GM12878 (cell line): ENCODE measurements around the gene PRKAG2. TPM values are rescaled to one million over a fixed set of nuclear protein-coding genes. Genes with fewer than 3 reads are reported as not detected.

ENCODE experiments used
- ATAC-seq: fragments of 200-7000 bp; cut with Tn5 transposase; 3 replicates; pipeline ENCODE4 v1.9.1; 2020; ENCODE audit warnings: mild to moderate bottlenecking, moderate library complexity
- BruUV-seq: library from RNA; stranded (reverse); fragments of 400-500 nt; replicated peaks from 2 replicates; lab custom pipeline; 2021; lab: Mats Ljungman, UMichigan
- CTCF ChIA-PET: fragments of 300-600 bp; sonication (Branson Sonifier 250); formaldehyde crosslinking; extraction: SDS; loops from one replicate; lab custom pipeline; 2021; ENCODE audit warnings: inconsistent platforms; lab: Yijun Ruan, JAX
- POLR2A ChIA-PET: fragments of 350-600 bp; formaldehyde crosslinking; extraction: SDS; loops from one replicate; lab custom pipeline; 2021; ENCODE audit warnings: inconsistent platforms; lab: Charles Lee
- RAD21 ChIA-PET: fragments of 300-600 bp; sonication (Branson Sonifier 250); formaldehyde crosslinking; loops from one replicate; lab custom pipeline; 2023; ENCODE audit warnings: antibody characterized with exemption; ENCODE audit not compliant: unreplicated experiment; lab: Charles Lee
- SMC1A ChIA-PET: fragments of 300-600 bp; sonication (Branson Sonifier 250); formaldehyde crosslinking; loops from one replicate; lab custom pipeline; 2023; ENCODE audit not compliant: unreplicated experiment, uncharacterized antibody; lab: Charles Lee
- DNase-seq: peaks from one replicate; pipeline ENCODE4 v3.0.0-alpha.2; 2011; ENCODE audit warnings: low read depth, low spot score
- FAIRE-seq: peaks from 3 replicates; lab custom pipeline; 2011; peaks lifted over from hg19 to GRCh38; lab: Jason Lieb, UNC
- H2AFZ ChIP-seq: 2 replicates; pipeline ENCODE4 v1.6.0; 2011; ENCODE audit warnings: low read depth, low read length, control low read depth; ENCODE audit not compliant: control insufficient read depth
- H3K27ac ChIP-seq: 2 replicates; pipeline ENCODE4 v1.5.1; 2011; ENCODE audit warnings: control low read depth; ENCODE audit not compliant: control insufficient read depth, insufficient read depth
- H3K27me3 ChIP-seq, 2 experiments: replicated peaks in 1 of 2; 2 replicates each; pipeline versions ENCODE4 v1.6.0 to v1.6.1; 2011; ENCODE audit warnings: low read length in 1 of 2; ENCODE audit not compliant: control insufficient read depth in 2 of 2, insufficient read depth in 2 of 2
- H3K36me3 ChIP-seq, 2 experiments: 2 replicates each; pipeline ENCODE4 v1.5.1; 2011; ENCODE audit warnings: low read length in 1 of 2; ENCODE audit not compliant: control insufficient read depth in 2 of 2, insufficient read depth in 2 of 2
- H3K4me1 ChIP-seq: 2 replicates; pipeline ENCODE4 v1.6.1; 2011; ENCODE audit warnings: mild to moderate bottlenecking, low read length, moderate library complexity, mixed read lengths; ENCODE audit not compliant: control insufficient read depth, insufficient read depth
- H3K4me2 ChIP-seq: 2 replicates; pipeline ENCODE4 v1.6.0; 2011; ENCODE audit warnings: control low read depth; ENCODE audit not compliant: control insufficient read depth, insufficient read depth
- H3K4me3 ChIP-seq: fragments of 200-600 bp; sonication (generic); 2 replicates; pipeline ENCODE4 v1.5.1; 2016
- H3K79me2 ChIP-seq: 2 replicates; pipeline ENCODE4 v1.6.0; 2011; ENCODE audit warnings: low read length; ENCODE audit not compliant: control insufficient read depth, insufficient read depth
- H3K9ac ChIP-seq: 2 replicates; pipeline ENCODE4 v1.8.0; 2011; ENCODE audit warnings: low read length, control low read depth, mixed read lengths; ENCODE audit not compliant: control insufficient read depth, insufficient read depth
- H3K9me3 ChIP-seq: replicated peaks from 3 replicates; pipeline ENCODE4 v1.5.1; 2011; ENCODE audit warnings: mild to moderate bottlenecking, low read length; ENCODE audit not compliant: control insufficient read depth, insufficient read depth
- H4K20me1 ChIP-seq: 2 replicates; pipeline ENCODE4 v1.6.0; 2011; ENCODE audit not compliant: control insufficient read depth, insufficient read depth
- BCL3 ChIP-seq: IDR thresholded peaks from 2 replicates; pipeline ENCODE4 v1.6.1; 2011; ENCODE audit warnings: borderline replicate concordance, low read depth, mild to moderate bottlenecking, moderate library complexity, low read length; ENCODE audit not compliant: insufficient read depth, poor library complexity, severe bottlenecking
- CBFB ChIP-seq: IDR thresholded peaks from 2 replicates; pipeline ENCODE4 v1.6.1; 2016; ENCODE audit warnings: antibody characterized with exemption, low read depth
- CREM ChIP-seq: IDR thresholded peaks from 2 replicates; pipeline ENCODE4 v1.6.1; 2014; ENCODE audit warnings: antibody characterized with exemption, low read depth
- EZH2 ChIP-seq: IDR thresholded peaks from 2 replicates; pipeline ENCODE4 v1.6.1; 2012; ENCODE audit warnings: low read depth, mild to moderate bottlenecking, control low read depth, inconsistent platforms, low read length, borderline replicate concordance; ENCODE audit not compliant: control insufficient read depth
- HCFC1 ChIP-seq: fragments of 150-350 bp; IDR thresholded peaks from 2 replicates; pipeline ENCODE4 v1.6.1; 2014; ENCODE audit warnings: low read length
- MEF2A ChIP-seq: IDR thresholded peaks from 2 replicates; pipeline ENCODE4 v1.6.1; 2011; ENCODE audit warnings: low read depth, mild to moderate bottlenecking, low read length, moderate library complexity; ENCODE audit not compliant: insufficient read depth
- MTA3 ChIP-seq: IDR thresholded peaks from 2 replicates; pipeline ENCODE4 v1.6.1; 2012; ENCODE audit warnings: low read length, inconsistent platforms, borderline replicate concordance
- RAD21 ChIP-seq: IDR thresholded peaks from 2 replicates; pipeline ENCODE4 v1.6.1; 2011; ENCODE audit warnings: mild to moderate bottlenecking, low read depth, low read length, moderate library complexity; ENCODE audit not compliant: insufficient read depth
- SMC3 ChIP-seq: IDR thresholded peaks from 2 replicates; pipeline ENCODE4 v1.6.1; 2011; ENCODE audit warnings: low read length, improper control_type of control experiment, borderline replicate concordance
- SPI1 ChIP-seq: IDR thresholded peaks from 2 replicates; pipeline ENCODE4 v1.6.1; 2011; ENCODE audit warnings: low read depth, mild to moderate bottlenecking, low read length, moderate library complexity, borderline replicate concordance; ENCODE audit not compliant: insufficient read depth
- TCF12 ChIP-seq: IDR thresholded peaks from 2 replicates; pipeline ENCODE4 v1.6.1; 2011; ENCODE audit warnings: low read depth, mild to moderate bottlenecking, low read length
- TCF7 ChIP-seq: IDR thresholded peaks from 2 replicates; pipeline ENCODE4 v1.6.1; 2014; ENCODE audit warnings: antibody characterized with exemption, borderline replicate concordance
- WGBS: methylation state at CpG from one replicate; pipeline ENCODE4 v1.1.6; 2016; ENCODE audit warnings: low lambda C conversion rate; ENCODE audit not compliant: insufficient replicate concordance, insufficient coverage; ENCODE audit errors: missing lambda C conversion rate; 5-methylcytosine and 5-hydroxymethylcytosine counted together
- in situ Hi-C: fragments of 300-500 bp; cut with MboI; formaldehyde crosslinking; loops from 9 replicates; pipeline ENCODE4 v1.14.3; 2018; ENCODE audit warnings: mixed read lengths
- intact Hi-C: fragments of 100-400 bp; cut with micrococcal nuclease; formaldehyde crosslinking; loops from one replicate; pipeline ENCODE4 v1.14.2; 2022; ENCODE audit not compliant: unreplicated experiment
- polyA plus RNA-seq, 11 experiments: library from polyadenylated mRNA; depleted of rRNA in 4 of 11; unstranded in 6 of 11; stranded (reverse) in 5 of 11; fragments of >200 nt; fragmentation: Nextera tagmentation in 4 of 11; fragmentation: Illumina TruSeq in 1 of 11; extraction: Ambion mirVana in 4 of 11; extraction: Trizol in 1 of 11; gene quantifications; 1 replicate in 1 of 11; 2 replicates in 10 of 11; pipeline versions ENCODE4 v1.2.1 to v1.2.3, GENCODE V29; 2011 to 2016; ENCODE audit warnings: inconsistent platforms in 2 of 11, missing spikeins in 2 of 11, low read depth in 1 of 11
- total RNA-seq, 4 experiments: library from RNA; depleted of rRNA in 3 of 4; stranded (reverse); fragments of >200 nt in 3 of 4; fragmentation: Illumina TruSeq in 1 of 4; extraction: Trizol in 1 of 4; gene quantifications; 2 replicates each; pipeline versions ENCODE4 v1.2.1 to v1.2.3, GENCODE V29; 2013 to 2021

Gene PRKAG2
- total and polyA plus RNA-seq, 10 of the 15 experiments (the other 5 are each of a cell fraction or from before 2014, with no cell fraction given) = 3.4 to 8.9 (median 6.8) TPM

GRCh38 chr7:151884312-151885201, 7.6 kb upstream of the PRKAG2 start:
- ChIA-PET POLR2A (no interaction called here), CTCF (no interaction called here), SMC1A (interaction anchor here (0.6 kb wide), 2 partner anchors 118 to 1388 kb away, joined by 3 to 4 read pairs; no protein-coding TSS in a partner anchor), RAD21 (no interaction called here)
- FAIRE-seq = peak; percentile 18
- Histone ChIP-seq H3K27me3 (peaks cover 3 to 4% of the 10 kb centered on the region in 2 experiments), H3K4me2 (no peak overlapping the region), H3K79me2 (no peaks in the 10 kb centered on the region), H3K4me3 (no peak overlapping the region), H3K27ac (no peak overlapping the region), H4K20me1 (no peaks in the 10 kb centered on the region), H3K4me1 (no peaks in the 10 kb centered on the region), H3K36me3 (no peaks in the 10 kb centered on the region), H2AFZ (no peak overlapping the region), H3K9me3 (no peaks in the 10 kb centered on the region), H3K9ac (no peak overlapping the region)
- 13% methylated on average over 15 of the region's 15 CpGs for WGBS
- BruUV-seq = no TSS peak
- TF ChIP-seq SPI1 (no peak), CBFB (no peak), SMC3 (no peak), CREM (no peak), TCF7 (no peak), MTA3 (no peak), TCF12 (no peak), RAD21 (no peak), BCL3 (no peak), MEF2A (no peak), HCFC1 (no peak), EZH2 (no peak)
- ATAC-seq = no peak
- in situ Hi-C loops = no loop called here
- intact Hi-C loops = no loop called here
- DNase-seq = no peak
